RWPE2 (cell line): ENCODE data around the gene DDA1.
A peak's percentile ranks its signal among the peaks of the same experiment; 100 is the strongest.

Source experiments
- ATAC-seq: fragments of 200-7000 bp; cut with Tn5 transposase; 3 replicates; pipeline ENCODE4 v1.9.1; 2021; ENCODE audit warnings: low read depth
- DNase-seq: peaks from one replicate; pipeline ENCODE4 v3.0.0-alpha.2; 2020; ENCODE audit warnings: low spot score
- H3K27ac ChIP-seq: fragments of 450-650 bp; 2 replicates; pipeline ENCODE4 v1.5.1; 2017; ENCODE audit warnings: mild to moderate bottlenecking; ENCODE audit not compliant: poor library complexity, severe bottlenecking
- H3K27me3 ChIP-seq: fragments of 250-450 bp; sonication (Bioruptor Pico); 2 replicates; pipeline ENCODE4 v1.5.1; 2021; ENCODE audit warnings: mild to moderate bottlenecking, moderate library complexity; ENCODE audit not compliant: insufficient read depth, poor library complexity, severe bottlenecking
- H3K36me3 ChIP-seq: fragments of 250-450 bp; sonication (Bioruptor Pico); 2 replicates; pipeline ENCODE4 v1.5.1; 2020; ENCODE audit warnings: low read depth, mild to moderate bottlenecking, moderate library complexity
- H3K4me1 ChIP-seq: fragments of 250-450 bp; sonication (Bioruptor Pico); 2 replicates; pipeline ENCODE4 v1.5.1; 2021; ENCODE audit warnings: mild to moderate bottlenecking, moderate library complexity; ENCODE audit not compliant: insufficient read depth, poor library complexity, severe bottlenecking
- H3K4me3 ChIP-seq: fragments of 250-450 bp; sonication (Bioruptor Pico); 2 replicates; pipeline ENCODE4 v1.5.1; 2021; ENCODE audit warnings: mild to moderate bottlenecking, moderate library complexity; ENCODE audit not compliant: severe bottlenecking
- H3K9me3 ChIP-seq: fragments of 250-450 bp; sonication (Bioruptor Pico); 2 replicates; pipeline ENCODE4 v1.5.1; 2021; ENCODE audit warnings: mild to moderate bottlenecking, moderate library complexity; ENCODE audit not compliant: severe bottlenecking
- CTCF ChIP-seq: fragments of 450-650 bp; IDR thresholded peaks from one replicate; pipeline ENCODE4 v1.5.1; 2017; ENCODE audit warnings: mild to moderate bottlenecking, moderate library complexity; ENCODE audit not compliant: poor library complexity, severe bottlenecking

The DDA1 gene

DNA sequence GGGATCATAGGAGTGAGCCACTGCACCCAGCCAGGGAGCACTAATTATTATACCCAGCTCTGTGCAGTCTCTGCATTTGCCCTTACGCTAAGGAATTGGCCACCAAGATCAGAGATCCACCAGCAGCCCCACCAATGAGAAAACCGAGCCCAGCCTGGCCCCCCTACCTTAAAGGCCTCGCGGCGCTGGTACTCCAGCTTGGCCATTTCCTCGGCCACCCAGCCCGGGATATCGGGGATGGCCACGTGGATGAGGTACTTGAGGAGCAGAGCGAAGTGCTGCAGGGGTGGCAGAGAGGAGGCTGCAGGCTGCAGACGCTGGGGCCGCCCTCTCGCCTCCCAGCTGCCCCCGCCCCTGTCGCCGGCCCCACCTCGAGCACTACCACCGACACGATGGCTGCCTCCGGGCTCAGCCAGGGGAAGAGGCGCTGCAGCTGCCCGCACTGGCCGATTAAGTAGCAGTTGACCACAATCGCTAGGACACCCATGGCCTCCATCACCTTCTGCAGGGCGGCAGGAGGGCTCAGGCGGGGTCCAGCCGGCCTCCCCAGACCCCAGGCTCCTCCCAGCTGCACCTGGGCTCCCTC is 17.8 kb downstream of the DDA1 start:
- DNase-seq = no peak
- no peak for ATAC-seq
- Histone ChIP-seq H3K27me3 (no peaks in the 10 kb centered on the region), H3K27ac (peak overlapping the region; percentile 52), H3K9me3 (no peaks in the 10 kb centered on the region), H3K36me3 (peaks cover 3% of the 10 kb centered on the region; the same call in 1 of the 2 replicates), H3K4me1 (peaks cover 13% of the 10 kb centered on the region), H3K4me3 (no peak overlapping the region)
- TF ChIP-seq CTCF = no peak

- DNase-seq (no peak), ATAC-seq (peak; percentile 44; the same call in 2 of the 3 replicates)
- H3K36me3 ChIP-seq = peaks cover 2% of the 10 kb centered on the region
- peaks cover 13% of the 10 kb centered on the region for H3K4me1 ChIP-seq
- H3K27me3 ChIP-seq = no peaks in the 10 kb centered on the region
- H3K4me3 ChIP-seq = peak overlapping the region; percentile 29
- no peak for TF ChIP-seq CTCF
- no peaks in the 10 kb centered on the region for H3K9me3 ChIP-seq
- peak overlapping the region; percentile 52 for H3K27ac ChIP-seq
Measured at GRCh38 chr19:17327654-17328516, 18.5 kb downstream of the DDA1 start.

- H3K27ac ChIP-seq = no peak overlapping the region
- no peak for TF ChIP-seq CTCF
- H3K4me3 ChIP-seq = peak overlapping the region; percentile 29
- DNase-seq = no peak
- H3K27me3 ChIP-seq = no peaks in the 10 kb centered on the region
- peaks cover 6% of the 10 kb centered on the region for H3K36me3 ChIP-seq
- H3K9me3 ChIP-seq = no peaks in the 10 kb centered on the region
- ATAC-seq = no peak
- H3K4me1 ChIP-seq = peaks cover 13% of the 10 kb centered on the region
Measured at GRCh38 chr19:17328517-17329365, 19.4 kb downstream of the DDA1 start.

DNA sequence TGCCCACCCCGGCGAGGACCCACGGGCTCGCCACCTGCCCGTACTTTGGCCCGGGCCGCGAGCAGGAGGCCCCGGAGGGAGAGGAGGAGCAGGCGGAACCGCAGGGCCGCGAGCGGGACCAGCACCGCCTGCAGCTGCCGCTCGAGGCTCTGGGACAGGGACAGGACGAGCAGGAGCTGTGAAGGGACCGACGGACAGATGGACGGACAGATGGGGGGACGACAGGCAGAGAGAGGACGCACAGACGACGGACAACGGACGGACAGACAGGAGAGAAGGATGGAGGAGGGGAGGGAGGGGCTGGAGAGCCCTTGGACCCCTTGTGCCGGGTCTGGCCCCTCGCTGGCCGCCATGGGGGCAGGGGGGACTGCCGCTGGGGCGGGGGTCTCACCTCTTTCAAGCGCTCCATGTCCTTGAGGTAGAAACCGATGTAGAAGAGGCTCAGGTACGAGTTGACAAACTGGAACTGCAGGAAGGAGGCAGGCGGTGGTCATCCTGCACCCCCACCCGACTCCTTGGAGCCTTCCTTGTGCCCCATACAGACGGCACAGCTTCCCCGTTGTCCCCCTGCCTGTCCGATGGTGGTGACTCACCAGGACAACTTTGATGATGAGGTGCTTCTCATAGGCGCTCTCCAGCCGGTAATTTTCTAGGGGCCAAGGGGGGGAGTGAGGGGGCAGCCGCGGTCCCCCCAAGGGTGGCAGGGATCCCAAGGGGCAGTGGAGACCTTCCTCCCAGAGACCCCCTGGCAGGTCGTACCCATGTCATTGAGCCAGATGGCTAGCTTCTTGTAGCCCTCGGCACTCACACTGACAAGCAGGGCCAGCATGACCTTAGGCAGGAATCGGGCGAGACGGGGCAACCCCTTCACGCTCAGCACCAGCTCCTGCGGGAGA is 20.3 kb downstream of the DDA1 start:
- Histone ChIP-seq H3K27me3 (no peaks in the 10 kb centered on the region), H3K9me3 (no peaks in the 10 kb centered on the region), H3K27ac (no peak overlapping the region), H3K4me3 (no peak overlapping the region), H3K36me3 (peaks cover 6% of the 10 kb centered on the region), H3K4me1 (peaks cover 13% of the 10 kb centered on the region)
- TF ChIP-seq CTCF = no peak
- ATAC-seq (no peak), DNase-seq (no peak)
